Measurements from ENCODE around the gene ESRRB.

The ESRRB gene

DNA sequence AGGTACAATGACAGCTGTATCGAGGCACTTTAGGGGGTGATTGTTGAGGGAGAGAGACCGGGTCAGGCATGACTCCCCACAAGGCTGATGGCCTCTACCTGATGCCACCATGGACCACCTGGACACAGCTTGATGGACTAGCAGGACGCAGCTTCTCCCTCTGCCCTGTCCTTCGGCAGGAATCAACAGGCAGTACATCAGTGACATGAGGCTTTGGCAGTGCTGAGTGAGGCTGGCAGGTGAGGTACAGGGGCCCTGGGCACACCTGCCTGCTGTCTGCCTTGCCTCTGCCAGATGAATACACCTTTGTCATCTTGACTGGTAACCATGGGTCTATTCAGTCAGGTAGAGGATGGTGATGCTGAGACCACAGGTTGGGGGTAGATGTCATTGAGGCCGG lies 25.3 kb upstream of the ESRRB start:
- in situ Hi-C loops (cut with HindIII; ENCODE audit: low sequenced_read_pairs), result loop anchor here (5.0 to 25.0 kb wide), 3 partner anchors 88 to 288 kb away; no protein-coding TSS in a partner anchor

DNA sequence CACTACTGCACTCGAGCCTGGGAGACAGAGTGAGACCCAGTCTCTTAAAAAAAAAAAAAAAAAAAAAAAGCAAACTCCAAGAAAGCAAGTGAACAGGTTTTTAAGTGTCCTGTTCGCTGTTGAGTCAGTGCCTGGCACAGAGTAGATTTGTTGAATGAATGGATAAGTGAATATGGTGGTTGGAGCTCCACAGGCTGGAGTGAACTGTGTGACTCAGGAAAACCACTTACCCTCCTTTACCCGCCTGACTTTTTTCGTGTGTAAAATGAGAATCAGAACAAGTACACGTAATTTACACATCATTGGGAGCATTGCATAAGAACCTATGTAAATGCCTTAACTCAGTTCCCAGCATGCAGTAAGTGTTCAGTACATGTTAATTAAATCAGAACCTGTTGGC lies 24.0 kb upstream of the ESRRB start:
- in situ Hi-C loops (cut with HindIII; ENCODE audit: low sequenced_read_pairs), result loop anchor here (5.0 to 25.0 kb wide), 3 partner anchors 90 to 290 kb away; no protein-coding TSS in a partner anchor

DNA sequence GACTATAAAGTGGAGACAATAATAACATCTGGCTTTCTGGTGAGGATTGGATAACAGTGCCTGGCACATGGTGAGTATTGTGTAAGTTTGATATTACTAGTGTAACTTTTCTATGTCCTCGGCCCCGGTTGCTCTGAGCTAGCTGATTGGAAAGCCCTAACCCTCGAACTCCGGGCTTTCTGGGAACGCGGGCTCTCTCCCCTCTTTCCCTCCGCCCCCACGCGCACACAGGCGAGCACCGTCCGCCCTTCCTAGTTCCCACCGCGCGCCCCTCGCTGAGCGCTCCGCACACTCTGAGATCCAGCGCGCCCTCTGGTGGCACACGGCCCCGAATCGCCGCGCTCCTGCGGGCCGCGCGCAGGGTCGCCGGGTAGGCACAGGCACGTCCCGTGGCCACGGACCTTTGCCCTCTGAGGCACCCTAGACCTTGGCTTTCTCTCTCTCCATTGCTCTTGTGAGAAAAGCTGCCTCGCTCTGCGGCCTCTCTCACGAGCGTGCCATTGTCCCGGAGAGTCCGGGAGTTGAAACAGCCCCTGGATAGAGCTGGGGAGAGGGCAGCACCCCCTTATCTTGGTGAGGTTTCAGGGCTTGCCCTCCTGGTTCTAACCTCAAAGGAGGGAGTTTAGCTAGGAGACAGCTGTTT lies 23.2 kb upstream of the ESRRB start:
- in situ Hi-C loops (cut with HindIII; ENCODE audit: low sequenced_read_pairs), result loop anchor here (5.0 to 25.0 kb wide), 3 partner anchors 90 to 290 kb away; no protein-coding TSS in a partner anchor

DNA sequence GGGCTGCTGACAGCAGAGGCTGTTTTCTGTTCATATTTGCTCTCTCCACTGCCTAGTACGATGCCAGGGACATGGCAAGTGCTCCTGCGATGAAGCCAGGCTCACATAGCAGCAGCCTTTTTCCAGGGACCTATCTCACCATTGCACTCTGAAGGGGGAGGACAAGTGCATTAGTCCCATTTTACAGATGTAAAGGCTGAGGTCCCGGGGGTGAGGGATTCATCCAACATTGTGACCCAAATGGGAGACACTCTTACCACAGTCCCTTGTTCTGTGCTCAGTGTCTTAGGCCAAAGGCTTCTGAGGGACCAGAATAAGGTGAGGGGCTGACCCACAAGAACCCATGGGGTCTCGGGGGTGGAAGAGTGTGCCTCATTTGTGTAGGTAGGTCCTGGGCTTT lies 21.6 kb upstream of the ESRRB start:
- in situ Hi-C loops (cut with HindIII; ENCODE audit: low sequenced_read_pairs), result loop anchor here (5.0 to 25.0 kb wide), 3 partner anchors 92 to 292 kb away; no protein-coding TSS in a partner anchor

DNA sequence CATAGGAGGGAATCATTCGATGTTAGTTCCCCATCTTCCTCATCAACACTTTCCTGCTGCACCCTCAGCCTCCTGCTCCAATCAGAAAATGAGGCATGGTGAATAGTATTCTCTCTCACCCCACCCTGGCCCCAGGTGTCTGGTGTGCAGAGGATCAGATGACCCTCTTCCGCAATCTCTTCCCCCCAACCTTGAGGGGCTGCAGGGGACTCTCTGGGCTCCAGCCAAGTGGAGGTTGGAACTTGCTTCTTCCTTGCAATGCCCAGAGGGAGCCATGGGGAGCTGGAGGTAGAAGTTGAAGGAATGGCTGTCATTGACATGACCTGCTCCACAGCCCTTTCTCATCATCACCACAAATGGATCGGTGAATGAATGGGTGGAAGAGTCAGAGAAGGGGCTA lies 20.2 kb upstream of the ESRRB start:
- in situ Hi-C loops (cut with HindIII; ENCODE audit: low sequenced_read_pairs), result loop anchor here (25.0 kb wide), 2 partner anchors 218 to 293 kb away; no protein-coding TSS in a partner anchor

DNA sequence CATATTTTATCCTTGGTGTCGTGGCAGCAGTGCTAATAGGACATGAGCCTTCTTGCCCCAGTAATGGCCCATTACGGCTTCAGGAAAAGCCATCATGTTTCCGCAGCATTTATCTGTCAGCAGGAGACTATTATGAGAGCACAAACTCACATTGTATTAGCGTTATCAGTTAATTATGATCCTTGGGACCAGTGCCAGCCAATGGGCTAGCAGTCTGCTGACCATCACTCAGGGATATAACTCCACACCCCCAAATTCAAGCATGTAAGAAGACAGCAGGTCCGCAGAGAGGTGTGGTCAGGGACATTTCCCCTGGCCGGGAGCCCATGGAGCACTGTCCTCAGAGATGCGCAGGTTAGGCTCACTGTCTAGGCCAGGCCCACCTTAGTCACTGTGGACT lies 4.9 kb upstream of the ESRRB start:
- in situ Hi-C loops (cut with HindIII; ENCODE audit: low sequenced_read_pairs), result loop anchor here (25.0 kb wide), 2 partner anchors 234 to 309 kb away; no protein-coding TSS in a partner anchor

DNA sequence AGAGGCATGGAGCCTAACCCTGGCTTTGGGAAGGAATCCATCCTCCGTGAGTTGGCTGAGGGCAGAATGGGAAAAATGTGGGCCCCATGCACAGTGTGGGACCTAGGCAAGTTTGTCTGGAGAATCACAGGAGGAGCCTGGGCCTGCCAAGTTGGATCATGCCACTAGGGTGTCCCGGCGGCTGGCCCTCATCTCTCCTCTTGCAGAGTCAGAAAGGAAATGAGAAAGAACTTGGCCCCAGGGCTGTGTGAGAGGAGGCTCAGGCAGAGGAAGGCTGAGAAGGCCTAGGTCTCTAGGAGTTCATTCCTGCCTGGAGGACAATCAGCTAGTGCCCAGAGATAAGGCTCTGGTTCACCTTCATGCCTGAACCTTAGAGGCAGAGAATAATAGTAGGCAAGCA lies 2.5 kb upstream of the ESRRB start:
- in situ Hi-C loops (cut with HindIII; ENCODE audit: low sequenced_read_pairs), result loop anchor here (25.0 kb wide), 2 partner anchors 236 to 311 kb away; no protein-coding TSS in a partner anchor

DNA sequence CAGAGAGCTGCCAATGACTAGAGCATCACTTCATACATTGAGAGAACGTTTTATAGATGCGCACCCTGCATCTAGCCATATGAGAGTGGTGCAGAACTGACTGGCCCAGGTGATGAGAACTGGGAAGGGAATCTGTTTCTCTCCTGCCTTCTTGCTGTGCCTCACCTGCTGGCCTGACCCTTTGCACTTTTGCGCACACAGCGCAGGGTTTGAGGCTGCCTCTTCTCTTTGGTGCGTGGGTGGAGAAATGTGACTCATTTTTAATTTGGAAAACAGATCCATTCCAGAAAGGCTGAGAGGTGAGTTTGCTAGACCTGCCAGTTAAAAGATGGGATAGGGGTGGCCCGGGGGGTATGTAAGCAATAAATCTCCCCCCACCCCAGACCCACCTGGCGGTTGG lies 453 bp upstream of the ESRRB start:
- in situ Hi-C loops (cut with HindIII; ENCODE audit: low sequenced_read_pairs), result no loop called here

DNA sequence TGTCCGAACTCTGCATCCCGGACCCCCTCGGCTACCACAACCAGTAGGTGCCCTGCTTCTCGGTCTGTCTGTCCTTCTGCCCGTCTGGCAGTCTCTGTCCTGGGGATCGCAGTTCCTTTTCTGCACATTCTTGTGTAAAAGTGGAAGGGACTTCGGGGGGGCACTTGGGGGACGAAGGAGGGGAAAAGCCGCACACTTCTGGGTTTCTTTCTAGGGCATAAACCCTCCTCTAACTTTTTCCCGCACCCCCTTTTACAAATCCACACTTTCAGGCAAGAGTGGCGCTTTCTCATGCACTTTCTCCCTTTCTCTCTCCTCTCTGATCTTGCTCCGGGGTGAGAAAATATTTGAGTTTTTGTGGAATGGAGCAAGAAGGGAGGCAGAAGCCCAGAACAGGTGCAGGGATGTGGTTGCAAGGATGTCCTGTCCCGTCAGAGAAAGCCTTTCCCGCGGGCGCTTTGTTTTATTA lies 506 bp downstream of the ESRRB start:
- in situ Hi-C loops (cut with HindIII; ENCODE audit: low sequenced_read_pairs), result no loop called here

DNA sequence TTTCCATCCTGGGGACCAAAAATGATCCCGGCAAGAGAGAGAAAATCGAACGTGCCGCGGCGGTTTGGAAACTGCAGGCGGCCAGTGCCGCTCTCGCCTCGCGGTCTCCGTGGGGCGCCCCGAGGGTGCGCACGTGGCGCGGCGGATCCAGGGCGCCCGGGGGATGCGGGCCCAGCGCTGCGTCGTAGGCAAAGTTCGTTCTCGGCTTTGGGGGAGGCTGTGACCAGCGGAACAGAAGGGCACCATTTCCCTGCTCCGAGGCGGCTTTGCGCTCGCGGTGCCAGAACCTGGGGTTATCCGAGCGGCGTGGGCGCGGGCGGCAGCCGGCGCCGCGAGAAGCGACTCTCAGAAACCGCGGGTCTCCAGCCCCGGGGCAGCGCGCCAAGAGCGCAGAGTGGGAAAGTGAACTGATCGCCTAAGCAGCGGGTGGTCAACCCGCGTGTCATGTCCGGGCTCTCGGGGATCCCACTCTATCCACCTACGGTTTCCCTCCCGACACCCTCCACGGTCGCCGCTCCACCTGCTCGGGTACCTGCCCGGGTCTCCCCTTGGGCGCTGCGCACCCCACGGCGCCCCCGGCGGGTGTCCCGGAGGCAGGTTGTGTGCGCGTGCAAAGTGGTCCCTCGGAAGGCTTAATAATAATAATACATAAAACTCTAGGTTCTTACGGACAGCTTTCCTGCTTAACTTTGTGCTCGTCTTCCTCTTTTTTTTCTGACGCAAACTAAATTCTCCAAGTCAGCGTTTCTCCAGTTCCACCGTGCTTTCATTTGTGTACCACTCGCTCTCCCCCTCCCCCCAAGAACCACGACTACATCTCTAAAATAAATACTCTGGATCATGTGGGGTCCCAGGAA lies 1.2 kb downstream of the ESRRB start:
- in situ Hi-C loops (cut with HindIII; ENCODE audit: low sequenced_read_pairs), result no loop called here

DNA sequence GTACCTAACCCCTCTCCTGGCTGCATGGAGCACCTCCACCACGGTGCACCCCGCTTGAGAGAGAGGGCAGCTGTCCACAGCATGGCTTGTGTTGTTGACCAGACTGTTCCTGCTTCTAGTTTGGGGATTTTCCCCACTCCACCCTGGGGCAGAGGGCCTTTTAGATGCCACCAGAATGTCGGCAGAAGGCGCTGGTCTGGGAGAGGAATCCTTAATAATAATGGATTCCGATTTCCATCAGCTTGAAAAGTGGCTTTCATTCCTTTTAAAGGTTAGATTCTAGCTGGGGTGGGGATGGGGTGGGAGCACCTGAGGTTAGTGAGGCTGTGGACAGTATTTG lies 1.8 kb downstream of the ESRRB start:
- in situ Hi-C loops (cut with HindIII; ENCODE audit: low sequenced_read_pairs), result no loop called here

DNA sequence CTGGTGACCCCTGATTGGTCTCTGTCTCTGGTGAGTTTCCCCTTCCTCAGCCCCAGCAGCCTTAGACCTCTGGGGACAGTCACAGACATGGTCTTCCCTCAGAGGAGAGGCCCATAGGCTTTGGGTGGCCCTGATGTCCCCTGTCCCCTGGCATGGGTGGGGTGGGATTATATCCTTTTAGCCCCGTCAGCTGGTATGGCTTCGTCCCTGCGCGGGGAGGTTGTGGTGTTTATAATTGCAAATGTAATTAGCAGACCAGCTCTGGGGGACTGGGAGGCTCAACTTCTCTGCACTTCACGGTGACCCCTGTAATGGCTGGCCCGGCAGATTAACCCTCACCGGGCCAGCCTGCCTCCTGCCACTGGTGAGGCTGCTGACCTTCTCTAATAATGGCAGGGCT lies 5.1 kb downstream of the ESRRB start:
- in situ Hi-C loops (cut with HindIII; ENCODE audit: low sequenced_read_pairs), result no loop called here

DNA sequence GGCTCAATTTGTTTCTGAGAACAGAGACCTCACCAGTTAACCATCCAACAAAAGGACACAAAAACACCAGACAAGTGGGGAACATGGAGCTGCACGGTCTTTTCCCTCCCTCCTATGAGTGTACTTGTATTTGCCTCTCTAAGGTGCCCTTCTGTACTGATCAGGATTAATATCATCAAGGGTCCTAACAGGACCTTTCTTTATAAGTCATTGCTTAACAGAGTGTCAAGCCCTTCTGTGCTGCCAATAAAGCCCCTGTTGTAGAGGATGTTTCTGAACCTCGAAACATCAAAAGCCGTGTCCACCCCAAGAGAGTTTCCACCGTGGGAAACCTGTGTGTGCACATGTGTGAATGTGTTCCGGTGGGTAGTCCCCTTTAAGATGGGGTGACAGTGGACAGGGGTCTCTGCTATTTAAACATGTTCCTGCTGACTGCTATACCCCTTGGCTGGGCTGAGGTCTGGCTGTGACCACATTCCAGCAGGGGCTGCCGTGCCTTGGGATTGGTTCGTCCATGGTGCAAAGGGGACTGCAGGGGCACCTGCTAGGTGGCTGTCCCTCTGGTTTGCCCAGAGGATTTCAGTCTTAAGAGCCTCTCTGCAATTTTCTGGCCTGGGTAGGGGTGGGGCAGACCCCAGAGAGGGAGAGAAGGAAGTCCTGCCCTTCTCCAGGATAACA lies 6.0 kb downstream of the ESRRB start:
- in situ Hi-C loops (cut with HindIII; ENCODE audit: low sequenced_read_pairs), result no loop called here

DNA sequence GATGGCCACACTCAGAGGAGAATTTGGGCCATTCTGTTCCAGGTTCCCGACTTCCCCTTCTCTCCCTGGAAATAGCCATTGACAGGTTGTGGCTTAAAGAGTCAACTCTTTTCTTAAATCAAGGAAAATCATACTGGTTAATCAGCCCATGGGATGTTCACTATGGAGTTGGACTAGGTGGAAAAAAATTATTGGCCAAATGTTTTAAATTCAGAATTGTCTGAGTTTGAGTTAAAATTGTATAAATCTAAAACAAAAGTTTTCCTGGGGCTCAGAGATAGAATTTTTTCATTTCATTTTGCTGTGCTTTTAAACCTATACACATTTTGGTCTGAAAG lies 6.5 kb downstream of the ESRRB start:
- in situ Hi-C loops (cut with HindIII; ENCODE audit: low sequenced_read_pairs), result no loop called here

DNA sequence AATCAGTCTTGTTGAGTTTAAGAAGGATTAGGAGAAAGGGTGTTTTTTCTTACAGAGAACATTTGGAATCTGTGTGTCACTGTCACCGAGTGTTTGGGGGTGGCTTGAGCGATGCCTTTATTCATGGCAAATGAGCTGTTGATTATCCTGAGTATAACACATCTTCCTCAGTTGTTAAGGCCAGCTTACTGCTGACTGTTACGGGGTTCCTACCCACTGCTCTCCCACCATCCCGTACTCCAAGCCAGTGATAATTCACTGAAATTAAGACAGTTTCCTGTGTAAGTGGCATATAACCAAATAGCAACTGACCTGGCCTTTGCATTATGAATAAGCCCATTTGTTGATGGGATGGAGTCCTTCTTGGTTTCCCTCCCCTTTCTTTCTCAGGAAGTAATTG lies 9.5 kb downstream of the ESRRB start:
- in situ Hi-C loops (cut with HindIII; ENCODE audit: low sequenced_read_pairs), result no loop called here

DNA sequence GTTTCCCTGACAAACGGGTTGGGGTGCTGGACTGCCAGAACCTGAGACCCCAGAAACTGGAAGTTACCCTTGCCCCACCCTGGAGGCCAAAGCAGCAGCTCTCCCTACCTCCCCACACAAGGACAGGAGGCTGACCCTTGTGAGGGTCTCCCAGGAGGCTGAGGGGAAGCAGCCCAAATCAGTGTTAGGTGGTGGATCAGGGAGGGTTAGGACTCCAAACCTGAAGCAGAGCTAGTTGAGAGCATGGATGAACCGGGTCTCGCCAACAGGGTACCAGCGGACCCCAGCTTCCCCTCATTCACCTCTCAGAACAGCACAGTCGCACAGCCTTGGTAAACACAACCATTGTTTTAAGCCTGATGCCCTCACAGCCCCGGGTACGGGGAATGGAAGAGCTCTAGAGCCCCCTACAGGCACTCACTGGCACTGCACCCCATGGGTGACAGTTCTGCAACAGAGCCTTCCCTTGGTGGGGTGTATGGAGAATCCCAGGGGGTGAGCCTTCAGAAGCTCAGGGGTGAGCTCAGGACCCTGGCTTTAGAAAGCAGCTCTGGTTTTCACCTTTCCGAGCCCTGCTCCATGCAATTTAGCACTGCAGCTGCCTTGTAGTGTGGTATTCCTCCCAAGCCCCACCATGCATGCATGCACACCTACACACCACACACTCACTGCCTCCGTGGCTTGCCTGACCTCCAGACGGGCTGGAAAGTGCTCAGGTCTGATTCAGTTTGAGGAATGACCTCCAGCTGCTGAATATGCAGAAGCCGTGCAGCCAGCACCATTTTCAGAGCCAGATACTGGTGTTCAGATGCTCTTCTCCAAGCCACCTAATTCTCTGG lies 11.2 kb downstream of the ESRRB start:
- in situ Hi-C loops (cut with HindIII; ENCODE audit: low sequenced_read_pairs), result no loop called here

DNA sequence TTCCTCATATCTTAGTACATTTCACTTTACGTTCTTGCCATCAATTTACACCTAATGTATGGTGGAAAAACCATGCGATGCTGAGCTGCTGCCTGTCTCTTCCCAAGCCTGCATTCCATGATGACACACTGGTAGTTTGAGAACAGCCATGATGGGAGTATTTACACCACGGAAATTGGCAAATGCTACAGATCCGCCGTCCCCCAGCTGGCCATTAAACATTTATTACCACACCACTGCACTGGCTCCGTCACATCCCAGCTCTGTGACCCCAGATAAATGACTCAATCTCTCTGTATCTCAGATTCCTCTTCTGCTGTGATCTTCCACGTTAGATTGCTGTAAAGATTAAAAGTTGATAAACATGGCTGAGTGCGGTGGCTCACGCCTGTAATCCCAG lies 13.9 kb downstream of the ESRRB start:
- in situ Hi-C loops (cut with HindIII; ENCODE audit: low sequenced_read_pairs), result no loop called here

DNA sequence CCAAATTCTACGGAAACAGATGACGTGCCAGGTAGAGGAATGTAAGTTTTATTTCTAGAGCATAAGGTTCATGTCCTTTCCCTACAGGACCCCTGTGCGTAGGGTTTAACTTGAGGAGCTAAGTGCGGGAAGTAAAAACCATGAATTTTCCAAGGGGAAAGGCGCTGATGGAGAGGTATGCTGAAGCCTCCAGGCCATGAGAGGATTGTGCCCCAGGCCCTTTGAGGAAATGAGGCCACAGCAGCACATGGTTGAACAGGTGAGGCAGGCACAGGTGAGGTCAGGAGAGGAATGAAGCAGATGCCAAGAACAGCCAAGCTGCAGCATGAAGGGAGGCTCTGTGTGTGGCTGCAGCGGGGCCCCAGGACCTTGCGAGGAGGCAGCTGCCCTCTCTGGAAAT lies 14.7 kb downstream of the ESRRB start:
- in situ Hi-C loops (cut with HindIII; ENCODE audit: low sequenced_read_pairs), result no loop called here

DNA sequence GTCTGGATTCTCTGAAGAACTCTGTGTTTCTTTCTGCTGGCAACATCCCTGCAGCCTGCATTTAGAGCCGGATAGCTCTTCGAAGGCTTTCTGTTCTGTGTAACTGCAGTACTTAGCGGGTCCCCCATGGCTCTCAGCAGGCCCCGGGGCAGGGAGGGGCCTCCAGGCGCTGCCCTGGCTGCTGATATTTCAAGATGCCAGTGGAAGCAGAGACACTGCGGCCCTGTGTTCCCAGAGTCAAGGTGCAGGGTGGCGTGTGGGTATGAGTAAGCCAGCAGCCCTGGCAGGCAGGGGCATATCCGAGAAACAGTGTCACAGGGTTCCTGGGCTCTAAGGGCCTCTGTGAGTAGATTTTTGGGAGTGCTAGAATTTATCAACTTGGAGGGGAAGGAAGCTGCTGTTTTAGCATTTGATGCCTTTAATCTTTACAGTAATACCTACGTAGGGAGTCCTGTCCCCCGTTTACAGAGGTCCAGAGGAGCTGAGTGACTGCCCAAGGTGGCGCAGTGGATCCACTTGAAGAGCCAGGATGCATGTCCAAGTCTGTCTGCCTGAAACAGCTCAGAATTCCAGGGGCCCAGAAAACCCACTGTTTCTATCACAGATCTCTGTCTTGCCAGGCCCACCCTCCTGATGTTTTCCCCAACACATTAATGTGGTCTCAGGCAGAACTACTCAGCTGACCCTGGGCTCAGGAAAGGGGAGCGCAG lies 16.2 kb downstream of the ESRRB start:
- in situ Hi-C loops (cut with HindIII; ENCODE audit: low sequenced_read_pairs), result no loop called here

DNA sequence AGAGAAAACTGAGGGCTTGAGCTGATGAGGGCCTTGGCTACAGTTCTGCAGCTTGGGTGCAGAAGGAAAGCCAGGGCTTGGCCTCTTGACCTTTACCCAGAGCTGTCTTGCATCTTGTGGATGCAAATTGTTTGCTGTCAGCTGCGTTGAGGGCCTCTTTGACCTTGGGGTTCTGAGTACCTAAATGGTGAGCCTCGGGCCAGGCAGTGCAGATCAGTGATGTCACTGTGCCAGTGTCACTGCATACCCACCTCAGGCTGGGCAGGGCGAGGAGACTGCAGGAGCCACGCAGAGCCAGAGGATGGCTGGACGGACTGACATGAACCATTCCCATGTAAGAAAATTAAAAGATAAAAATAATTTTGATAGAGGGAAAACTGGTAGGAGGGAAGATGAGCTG lies 18.6 kb downstream of the ESRRB start:
- in situ Hi-C loops (cut with HindIII; ENCODE audit: low sequenced_read_pairs), result no loop called here
